Nephron progenitor cell (in vitro differentiated cells): Measurements from ENCODE around the gene GRIK1.

ENCODE experiments used
- DNase-seq: peaks from one replicate; pipeline ENCODE4 v3.0.0; 2021
- H3K27ac Mint-ChIP-seq: 2 replicates; pipeline ENCODE4 v1.8.0; 2021; ENCODE audit warnings: mild to moderate bottlenecking, moderate library complexity, mixed read lengths
- H3K27me3 Mint-ChIP-seq: 2 replicates; pipeline ENCODE4 v1.8.0; 2021; ENCODE audit warnings: mild to moderate bottlenecking, low read depth, mixed read lengths; ENCODE audit not compliant: poor library complexity
- H3K36me3 Mint-ChIP-seq: 2 replicates; pipeline ENCODE4 v1.8.0; 2021; ENCODE audit warnings: low read depth, mixed read lengths
- H3K4me1 Mint-ChIP-seq: 2 replicates; pipeline ENCODE4 v1.8.0; 2021; ENCODE audit warnings: mixed read lengths
- H3K4me3 Mint-ChIP-seq: 2 replicates; pipeline ENCODE4 v1.8.0; 2021; ENCODE audit warnings: mild to moderate bottlenecking, moderate library complexity, mixed read lengths
- H3K9me3 Mint-ChIP-seq: 2 replicates; pipeline ENCODE4 v1.8.0; 2021; ENCODE audit warnings: mild to moderate bottlenecking, moderate library complexity, mixed read lengths
- CTCF ChIP-seq: fragments of 200-600 bp; sonication (generic); IDR thresholded peaks from 2 replicates; pipeline ENCODE4 v1.5.0; 2021; ENCODE audit warnings: antibody characterized with exemption

The GRIK1 gene

GRCh38 chr21:29751473-29752185 lies 188.2 kb downstream of the GRIK1 start:
- no peak overlapping the region for H3K4me3 Mint-ChIP-seq
- H3K27ac Mint-ChIP-seq, result no peak overlapping the region
- no peaks in the 10 kb centered on the region for H3K9me3 Mint-ChIP-seq
- TF ChIP-seq CTCF, result no peak
- H3K4me1 Mint-ChIP-seq, result peaks cover 5% of the 10 kb centered on the region
- DNase-seq, result no peak
- no peaks in the 10 kb centered on the region for H3K36me3 Mint-ChIP-seq
- H3K27me3 Mint-ChIP-seq, result no peaks in the 10 kb centered on the region

- no peaks in the 10 kb centered on the region for H3K9me3 Mint-ChIP-seq
- no peak overlapping the region for H3K4me3 Mint-ChIP-seq
- H3K36me3 Mint-ChIP-seq, result no peaks in the 10 kb centered on the region
Measured at GRCh38 chr21:29749957-29750356, 189.8 kb downstream of the GRIK1 start.

GRCh38 chr21:29749223-29749622 lies 190.6 kb downstream of the GRIK1 start:
- Mint-ChIP-seq H3K27ac (no peak overlapping the region), H3K4me3 (no peak overlapping the region), H3K27me3 (no peaks in the 10 kb centered on the region), H3K9me3 (no peaks in the 10 kb centered on the region), H3K4me1 (peaks cover 5% of the 10 kb centered on the region), H3K36me3 (no peaks in the 10 kb centered on the region)
- no peak for DNase-seq
- no peak for TF ChIP-seq CTCF

More at GRCh38 chr21:29749957-29750356, 189.8 kb downstream of the GRIK1 start:
- peaks cover 5% of the 10 kb centered on the region for H3K4me1 Mint-ChIP-seq
- H3K27me3 Mint-ChIP-seq, result no peaks in the 10 kb centered on the region
- H3K27ac Mint-ChIP-seq, result no peak overlapping the region
- DNase-seq, result no peak
- no peak for TF ChIP-seq CTCF

- Mint-ChIP-seq H3K27me3 (no peaks in the 10 kb centered on the region), H3K36me3 (no peaks in the 10 kb centered on the region)
Measured at GRCh38 chr21:29748391-29749167, 191.2 kb downstream of the GRIK1 start.

GRCh38 chr21:29741761-29742160 lies 198.0 kb downstream of the GRIK1 start:
- H3K4me3 Mint-ChIP-seq, result no peak overlapping the region
- H3K27ac Mint-ChIP-seq, result no peak overlapping the region
- H3K9me3 Mint-ChIP-seq, result peaks cover 3% of the 10 kb centered on the region
- TF ChIP-seq CTCF, result no peak
- no peaks in the 10 kb centered on the region for H3K36me3 Mint-ChIP-seq
- no peak for DNase-seq
- H3K27me3 Mint-ChIP-seq, result no peaks in the 10 kb centered on the region
- peaks cover 9% of the 10 kb centered on the region for H3K4me1 Mint-ChIP-seq

More at GRCh38 chr21:29748391-29749167, 191.2 kb downstream of the GRIK1 start:
- H3K27ac Mint-ChIP-seq, result no peak overlapping the region
- DNase-seq, result no peak
- H3K9me3 Mint-ChIP-seq, result no peaks in the 10 kb centered on the region
- no peak for TF ChIP-seq CTCF
- peaks cover 5% of the 10 kb centered on the region for H3K4me1 Mint-ChIP-seq
- no peak overlapping the region for H3K4me3 Mint-ChIP-seq
